NT2/D1 (cell line): Measurements from ENCODE around the gene TEX12.
"Not testable (repeated sequence)": the region's sequence is repeated elsewhere in the genome, so short reads cannot be mapped to it uniquely, and the experiment has no call there.

Experiments
- DNase-seq: peaks from one replicate; pipeline ENCODE4 v3.0.0-alpha.2; 2011; ENCODE audit warnings: low read depth, low spot score
- H3K27me3 ChIP-seq: 2 replicates; pipeline ENCODE4 v1.6.0; 2011; ENCODE audit warnings: mild to moderate bottlenecking; ENCODE audit not compliant: insufficient read length, insufficient read depth
- H3K36me3 ChIP-seq: 2 replicates; pipeline ENCODE4 v1.6.1; 2011; ENCODE audit warnings: mild to moderate bottlenecking, low read length, mixed read lengths; ENCODE audit not compliant: insufficient read depth, insufficient read length
- H3K4me1 ChIP-seq: 2 replicates; pipeline ENCODE4 v1.5.1; 2011; ENCODE audit not compliant: insufficient read depth, insufficient read length
- H3K4me3 ChIP-seq: 2 replicates; pipeline ENCODE4 v1.5.1; 2011; ENCODE audit warnings: low read depth; ENCODE audit not compliant: insufficient read length
- H3K9ac ChIP-seq: 2 replicates; pipeline ENCODE4 v1.6.0; 2011; ENCODE audit warnings: low read depth; ENCODE audit not compliant: insufficient read length
- H3K9me3 ChIP-seq: 2 replicates; pipeline ENCODE4 v1.5.1; 2011; ENCODE audit warnings: mild to moderate bottlenecking, low read length; ENCODE audit not compliant: insufficient read depth
- SUZ12 ChIP-seq: IDR thresholded peaks from 2 replicates; pipeline ENCODE4 v1.6.1; 2011; ENCODE audit not compliant: insufficient read length, insufficient read depth; ENCODE audit errors: extremely low read depth
- YY1 ChIP-seq: IDR thresholded peaks from 2 replicates; pipeline ENCODE4 v1.6.1; 2011; ENCODE audit not compliant: insufficient read length, insufficient read depth
- ZNF274 ChIP-seq: IDR thresholded peaks from 2 replicates; pipeline ENCODE4 v1.6.1; 2011; ENCODE audit warnings: mild to moderate bottlenecking, low read depth, low read length

The TEX12 gene

GRCh38 chr11:112195951-112196351, 28.8 kb downstream of the TEX12 start:
- H3K4me1 ChIP-seq: no peaks in the 10 kb centered on the region
- H3K4me3 ChIP-seq: no peak overlapping the region
- no peaks in the 10 kb centered on the region for H3K36me3 ChIP-seq
- H3K9ac ChIP-seq: no peak overlapping the region
- DNase-seq: no peak
- H3K27me3 ChIP-seq: no peaks in the 10 kb centered on the region
- no peaks in the 10 kb centered on the region for H3K9me3 ChIP-seq
- TF ChIP-seq YY1 (no peak), SUZ12 (no peak), ZNF274 (no peak)

GRCh38 chr11:112196519-112197087, 29.4 kb downstream of the TEX12 start:
- Histone ChIP-seq H3K4me1 (no peaks in the 10 kb centered on the region), H3K9ac (no peak overlapping the region), H3K9me3 (no peaks in the 10 kb centered on the region), H3K36me3 (no peaks in the 10 kb centered on the region), H3K4me3 (no peak overlapping the region), H3K27me3 (no peaks in the 10 kb centered on the region)
- no peak for DNase-seq
- TF ChIP-seq SUZ12: no peak
- TF ChIP-seq YY1: no peak
- TF ChIP-seq ZNF274: no peak

- H3K4me3 ChIP-seq, DNase-seq, H3K36me3 ChIP-seq, H3K9me3 ChIP-seq, H3K4me1 ChIP-seq, H3K27me3 ChIP-seq, H3K9ac ChIP-seq: not testable (repeated sequence)
Measured at GRCh38 chr11:112199101-112199500, 31.9 kb downstream of the TEX12 start.

- Histone ChIP-seq H3K27me3 (no peaks in the 10 kb centered on the region), H3K9ac (no peak overlapping the region), H3K4me3 (no peak overlapping the region), H3K9me3 (no peaks in the 10 kb centered on the region), H3K4me1 (no peaks in the 10 kb centered on the region), H3K36me3 (no peaks in the 10 kb centered on the region)
- no peak for DNase-seq
- TF ChIP-seq ZNF274 (no peak), YY1 (no peak), SUZ12 (no peak)
Measured at GRCh38 chr11:112200252-112200651, 33.1 kb downstream of the TEX12 start.

- no peaks in the 10 kb centered on the region for H3K4me1 ChIP-seq
- DNase-seq: no peak
- TF ChIP-seq SUZ12: no peak
- no peak for TF ChIP-seq ZNF274
- TF ChIP-seq YY1: no peak
- peaks cover 12% of the 10 kb centered on the region; the same call in 1 of the 2 replicates for H3K9me3 ChIP-seq
- no peak overlapping the region for H3K9ac ChIP-seq
- no peaks in the 10 kb centered on the region for H3K27me3 ChIP-seq
- no peak overlapping the region for H3K4me3 ChIP-seq
- H3K36me3 ChIP-seq: no peaks in the 10 kb centered on the region
Measured at GRCh38 chr11:112206071-112206470, 38.9 kb downstream of the TEX12 start.

- H3K4me3 ChIP-seq: no peak overlapping the region
- no peak for DNase-seq
Measured at GRCh38 chr11:112210890-112211289, 43.7 kb downstream of the TEX12 start.

GRCh38 chr11:112211536-112211935, 44.4 kb downstream of the TEX12 start:
- Histone ChIP-seq H3K9me3 (0 out of 2 replicates have a peak, but pooled peaks cover 5% of the 10 kb centered on the region), H3K27me3 (no peaks in the 10 kb centered on the region), H3K36me3 (no peaks in the 10 kb centered on the region), H3K9ac (no peak overlapping the region), H3K4me3 (no peak overlapping the region), H3K4me1 (no peaks in the 10 kb centered on the region)
- no peak for DNase-seq
- TF ChIP-seq SUZ12 (no peak), YY1 (no peak), ZNF274 (no peak)

More at GRCh38 chr11:112210890-112211289, 43.7 kb downstream of the TEX12 start:
- Histone ChIP-seq H3K4me1 (no peaks in the 10 kb centered on the region), H3K27me3 (no peaks in the 10 kb centered on the region), H3K36me3 (no peaks in the 10 kb centered on the region), H3K9me3 (peaks cover 11% of the 10 kb centered on the region; the same call in 1 of the 2 replicates), H3K9ac (no peak overlapping the region)
- TF ChIP-seq SUZ12: no peak
- no peak for TF ChIP-seq ZNF274
- no peak for TF ChIP-seq YY1

GRCh38 chr11:112212290-112212689, 45.1 kb downstream of the TEX12 start:
- H3K27me3 ChIP-seq: no peaks in the 10 kb centered on the region
- no peaks in the 10 kb centered on the region for H3K36me3 ChIP-seq
- no peak for DNase-seq
- H3K4me1 ChIP-seq: no peaks in the 10 kb centered on the region
- no peak overlapping the region for H3K4me3 ChIP-seq
- no peak for TF ChIP-seq SUZ12
- TF ChIP-seq YY1: no peak
- TF ChIP-seq ZNF274: no peak
- no peaks in the 10 kb centered on the region for H3K9me3 ChIP-seq
- H3K9ac ChIP-seq: no peak overlapping the region
